GM11168 (cell line): ENCODE measurements around the gene COL4A5.
"Not testable (repeated sequence)": the region's sequence is repeated elsewhere in the genome, so short reads cannot be mapped to it uniquely, and the experiment has no call there.

Experiments
- in situ Hi-C: fragments of 300-500 bp; cut with MboI; formaldehyde crosslinking; loops from one replicate; pipeline ENCODE4 v1.12.0; 2022; ENCODE audit warnings: low sequenced_read_pairs; ENCODE audit not compliant: unreplicated experiment

COL4A5 gene

GRCh38 chrX:108447303-108447702 is 7.7 kb downstream of the COL4A5 start:
- in situ Hi-C loops, result no loop called here

- in situ Hi-C loops, result no loop called here
Observed at GRCh38 chrX:108453841-108454240, 14.2 kb downstream of the COL4A5 start.

DNA sequence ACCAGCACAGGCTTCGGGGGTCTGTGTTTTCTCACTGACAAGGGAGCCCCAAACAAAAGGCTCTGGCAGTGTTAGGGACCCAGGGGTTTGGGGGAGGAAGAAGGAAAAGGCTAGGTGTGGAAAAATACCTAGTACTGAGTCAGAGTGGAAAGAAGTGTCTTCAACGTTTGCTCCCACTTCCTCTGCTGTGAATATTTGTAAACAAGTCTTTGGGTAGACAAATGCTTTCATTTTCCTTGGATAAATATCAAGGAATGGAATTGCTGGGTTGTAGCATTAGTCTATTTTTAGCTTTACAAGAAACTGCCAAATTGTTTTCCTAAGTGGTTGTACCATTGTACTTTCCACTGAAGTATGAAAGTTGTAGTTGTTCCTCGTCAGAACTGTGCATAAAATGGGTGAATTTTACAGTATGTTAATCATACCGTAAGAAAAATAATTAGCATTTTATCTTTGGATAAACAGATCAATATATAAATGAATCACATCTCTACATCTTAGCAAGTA is 17.4 kb downstream of the COL4A5 start:
- in situ Hi-C loops, result no loop called here

GRCh38 chrX:108464604-108465003 is 25.0 kb downstream of the COL4A5 start:
- in situ Hi-C loops, result no loop called here

- in situ Hi-C loops, result no loop called here
Observed at GRCh38 chrX:108468486-108468885, 28.8 kb downstream of the COL4A5 start.

GRCh38 chrX:108473979-108474378 is 34.3 kb downstream of the COL4A5 start:
- in situ Hi-C loops, result no loop called here

GRCh38 chrX:108481528-108481927 is 41.9 kb downstream of the COL4A5 start:
- in situ Hi-C loops, result not testable (repeated sequence)

GRCh38 chrX:108484251-108484650 is 44.6 kb downstream of the COL4A5 start:
- in situ Hi-C loops, result no loop called here

GRCh38 chrX:108485960-108486359 is 46.3 kb downstream of the COL4A5 start:
- in situ Hi-C loops, result no loop called here

- in situ Hi-C loops, result no loop called here
Observed at GRCh38 chrX:108494406-108495090, 54.9 kb downstream of the COL4A5 start.

GRCh38 chrX:108511721-108512120 is 72.1 kb downstream of the COL4A5 start:
- in situ Hi-C loops, result no loop called here

GRCh38 chrX:108516184-108516583 is 76.5 kb downstream of the COL4A5 start:
- in situ Hi-C loops, result no loop called here

DNA sequence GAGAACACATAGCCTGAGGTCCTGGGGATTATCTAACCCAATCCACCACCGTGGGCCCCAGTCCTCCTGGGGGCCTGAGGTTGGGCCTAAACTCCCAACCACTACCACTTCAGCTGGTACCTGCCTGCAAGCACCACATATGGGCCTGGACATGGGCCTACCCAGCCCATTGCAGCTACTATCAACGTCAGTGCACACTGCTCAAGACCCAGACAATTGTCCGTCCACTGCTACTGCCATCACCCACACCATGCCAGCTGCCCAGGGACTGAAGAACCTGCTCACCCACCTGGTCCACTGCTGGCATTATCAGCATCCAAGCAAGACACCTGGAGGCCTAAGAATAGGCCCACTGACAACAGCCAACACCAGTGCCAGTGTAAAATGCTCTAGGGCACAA is 88.1 kb downstream of the COL4A5 start:
- in situ Hi-C loops, result no loop called here

- in situ Hi-C loops, result no loop called here
Observed at GRCh38 chrX:108537005-108537404, 97.4 kb downstream of the COL4A5 start.

DNA sequence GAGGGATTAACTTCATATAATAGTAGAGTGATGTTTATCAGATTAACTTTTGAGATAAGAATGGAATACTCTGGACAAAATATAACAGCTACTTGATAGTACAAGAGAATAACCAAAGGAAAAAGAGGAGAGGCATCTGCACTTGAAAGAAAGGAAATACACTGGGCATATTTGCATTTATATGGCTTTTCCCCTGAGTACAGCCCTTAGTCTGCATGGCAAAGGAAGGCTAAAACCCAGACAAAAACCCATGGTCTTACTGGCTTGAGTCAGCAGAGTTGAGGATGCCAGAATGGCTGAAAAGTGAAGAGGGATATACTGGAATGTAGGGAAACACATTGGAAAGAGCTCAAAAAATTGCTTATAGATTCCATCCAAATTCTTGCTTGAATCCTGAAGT is 101.6 kb downstream of the COL4A5 start:
- in situ Hi-C loops, result no loop called here

- in situ Hi-C loops, result no loop called here
Observed at GRCh38 chrX:108557580-108557979, 117.9 kb downstream of the COL4A5 start.

DNA sequence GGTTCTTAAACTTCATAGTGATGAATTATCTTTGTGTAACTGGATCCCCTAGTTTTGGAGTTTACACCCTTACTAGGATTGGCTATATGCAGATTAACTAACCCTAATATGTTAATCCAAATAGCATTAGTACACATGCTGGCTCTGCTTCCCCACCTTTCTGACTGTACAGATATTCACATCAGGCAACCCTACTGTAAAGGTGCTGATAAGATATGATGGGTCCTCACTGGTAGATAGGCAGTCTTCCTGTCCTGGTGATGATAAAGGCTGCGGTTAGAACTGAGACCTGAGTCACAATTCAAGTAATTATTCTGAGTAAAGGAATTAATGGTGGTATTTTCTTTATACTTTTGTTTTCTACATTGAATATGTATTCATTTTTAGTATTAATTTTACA is 118.6 kb downstream of the COL4A5 start:
- in situ Hi-C loops, result no loop called here

GRCh38 chrX:108573136-108573535 is 133.5 kb downstream of the COL4A5 start:
- in situ Hi-C loops, result no loop called here

DNA sequence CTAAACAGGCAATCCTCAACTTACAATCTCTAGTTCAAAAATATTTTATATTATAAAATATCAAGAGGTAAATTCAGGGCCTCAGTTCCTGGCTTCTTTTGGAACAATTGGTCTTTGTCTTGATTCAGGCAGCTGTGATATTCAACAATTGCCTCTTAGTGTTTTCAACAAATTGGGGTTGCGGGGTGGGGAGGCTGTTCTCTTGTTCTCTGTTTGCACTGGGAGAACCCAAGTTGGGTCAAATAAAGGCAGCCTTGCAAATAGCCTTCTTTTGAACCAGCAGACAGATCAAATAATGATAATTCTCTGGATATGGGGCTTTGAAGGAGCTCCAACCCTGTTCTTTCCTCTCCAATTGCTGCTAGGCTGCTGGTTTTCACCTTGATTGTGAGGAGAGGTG is 142.5 kb downstream of the COL4A5 start:
- in situ Hi-C loops, result no loop called here

GRCh38 chrX:108584617-108585211 is 145.1 kb downstream of the COL4A5 start:
- in situ Hi-C loops, result no loop called here

GRCh38 chrX:108590496-108590895 is 150.9 kb downstream of the COL4A5 start:
- in situ Hi-C loops, result no loop called here

GRCh38 chrX:108601276-108601675 is 161.6 kb downstream of the COL4A5 start:
- in situ Hi-C loops, result no loop called here
